GM12874 (cell line): ENCODE results near the gene ALG14.

Source experiments
- CTCF ChIP-seq: IDR thresholded peaks from 2 replicates; pipeline ENCODE4 v1.5.1; 2011; ENCODE audit warnings: low read depth, mild to moderate bottlenecking, control low read depth, low read length, moderate library complexity; ENCODE audit not compliant: insufficient read depth

The ALG14 gene

GRCh38 chr1:94983171-94983739 lies 89.5 kb downstream of the ALG14 start:
- TF ChIP-seq CTCF = no peak

GRCh38 chr1:94982398-94982797 lies 90.4 kb downstream of the ALG14 start:
- no peak for TF ChIP-seq CTCF

- TF ChIP-seq CTCF = no peak
Observed at GRCh38 chr1:94981575-94981973, 91.2 kb downstream of the ALG14 start.

- TF ChIP-seq CTCF = no peak
Observed at GRCh38 chr1:94980582-94981574, 91.9 kb downstream of the ALG14 start.

GRCh38 chr1:94979656-94980581 lies 92.8 kb downstream of the ALG14 start:
- no peak for TF ChIP-seq CTCF

GRCh38 chr1:94979131-94979530 lies 93.6 kb downstream of the ALG14 start:
- TF ChIP-seq CTCF = no peak

GRCh38 chr1:94978401-94978800 lies 94.3 kb downstream of the ALG14 start:
- no peak for TF ChIP-seq CTCF
